NCI-H2196 treated with DMSO at 0.1 percent for 48 hours (cell line): ENCODE data around the gene PECR.

Experiments used
- DNase-seq: peaks from one replicate; lab custom pipeline; 2025; ENCODE audit not compliant: unreplicated experiment; lab: John Stamatoyannopoulos, UW

The PECR gene

GRCh38 chr2:216072473-216072872, 9.1 kb downstream of the PECR start:
- no peak for DNase-seq

- DNase-seq: no peak
These were observed 10.3 kb downstream of the PECR start for GRCh38 chr2:216071111-216071851.

GRCh38 chr2:216070195-216070594, 11.4 kb downstream of the PECR start:
- DNase-seq: no peak

GRCh38 chr2:216069028-216069427, 12.6 kb downstream of the PECR start:
- DNase-seq: no peak

DNA sequence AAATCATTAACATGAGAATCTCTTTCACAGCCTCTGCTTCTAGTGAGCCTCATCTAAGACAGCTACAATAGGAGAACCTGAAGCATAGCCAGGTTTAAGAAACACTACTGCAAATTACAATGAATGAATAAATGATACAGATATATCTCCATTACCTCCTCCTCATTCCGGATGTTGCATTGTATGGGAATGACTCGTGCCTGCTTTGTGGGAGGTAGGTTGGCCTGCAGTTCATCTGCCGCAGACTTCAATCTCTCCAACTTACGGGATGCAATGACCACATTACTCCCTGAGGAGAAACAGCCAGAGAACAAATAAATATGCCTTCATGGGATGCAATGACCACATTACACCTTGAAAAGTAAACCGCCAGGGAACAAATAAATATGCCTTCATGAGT, 15.4 kb downstream of the PECR start:
- DNase-seq: no peak

GRCh38 chr2:216064665-216065064, 16.9 kb downstream of the PECR start:
- DNase-seq: no peak

DNA sequence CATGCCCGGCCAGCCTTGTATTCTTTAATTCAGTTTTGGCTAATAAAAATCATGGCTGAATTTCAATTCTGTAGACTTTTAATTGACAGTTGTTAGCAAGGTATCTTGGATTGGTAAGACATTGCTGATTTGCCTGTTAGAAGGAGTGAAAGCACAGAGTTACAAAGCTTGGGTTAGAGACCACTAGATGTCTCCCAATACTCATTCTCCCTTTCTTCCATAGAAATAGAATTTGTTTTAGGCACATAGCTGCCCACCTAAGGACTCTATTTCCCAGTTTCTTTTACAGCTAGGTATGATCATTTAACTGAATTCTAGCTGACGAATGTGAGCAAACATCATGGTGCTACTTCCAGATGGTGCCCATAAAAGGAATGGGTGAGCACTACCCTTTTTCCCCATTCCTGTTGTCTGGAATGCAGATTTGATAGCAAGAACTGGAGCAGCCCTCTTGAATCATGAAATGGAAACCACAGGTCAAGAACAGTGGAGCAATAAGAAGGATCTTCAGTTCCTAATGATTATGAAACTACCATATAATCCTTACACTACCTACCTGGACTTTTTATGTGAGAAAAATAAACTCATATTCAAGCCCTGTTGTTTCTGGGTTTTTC, 17.5 kb downstream of the PECR start:
- DNase-seq: no peak

DNA sequence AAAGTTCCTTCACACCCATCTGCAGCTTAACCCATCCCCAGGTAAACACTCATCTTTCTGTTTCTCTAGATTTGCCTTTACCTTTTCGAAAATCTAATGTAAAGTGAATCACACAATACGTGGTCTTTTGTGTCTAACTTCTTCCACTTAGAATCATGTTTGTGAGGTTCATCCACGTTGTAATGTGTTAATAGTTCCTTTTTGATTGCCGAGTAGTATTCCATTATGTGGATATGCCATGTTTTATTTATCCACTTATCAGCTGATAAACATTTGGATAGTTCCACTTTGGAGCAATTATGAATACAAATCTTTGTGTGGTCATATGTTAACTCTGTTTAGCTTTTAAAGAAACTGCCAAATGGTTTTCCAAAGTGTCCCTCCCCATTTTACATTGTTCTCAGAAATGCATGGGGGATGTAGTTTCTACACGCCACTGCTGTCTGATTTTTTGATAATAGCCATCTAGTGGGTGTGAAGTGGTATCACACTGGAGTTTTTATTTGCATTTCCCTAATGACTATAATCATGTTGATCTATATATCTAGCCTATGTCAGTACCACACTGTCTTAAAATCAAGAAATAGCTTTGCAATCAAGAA, 22.3 kb downstream of the PECR start:
- no peak for DNase-seq

GRCh38 chr2:216057688-216058193, 23.9 kb downstream of the PECR start:
- no peak for DNase-seq

- DNase-seq: no peak
These were observed 24.9 kb downstream of the PECR start for GRCh38 chr2:216056739-216057138.

DNA sequence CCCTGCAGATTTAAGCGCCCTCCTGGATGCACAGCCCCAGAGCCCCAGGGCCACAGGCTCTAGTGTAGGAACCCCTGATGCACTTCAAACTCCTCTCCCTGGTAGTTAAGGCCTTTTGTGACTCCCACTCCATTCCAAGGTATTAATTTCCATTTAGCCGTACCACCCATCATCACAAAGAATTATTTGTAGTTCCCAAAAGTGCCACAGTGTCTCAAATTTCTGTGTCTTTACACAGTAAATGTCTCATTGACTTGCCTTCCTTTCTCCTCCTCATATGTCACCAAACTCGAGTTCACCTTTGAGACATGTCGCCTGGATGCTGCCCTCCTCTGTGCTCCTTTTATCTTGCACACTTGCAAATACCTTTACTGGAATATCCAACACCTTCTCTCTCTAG, 25.9 kb downstream of the PECR start:
- DNase-seq: no peak

GRCh38 chr2:216052420-216052819, 29.2 kb downstream of the PECR start:
- DNase-seq: no peak

- no peak for DNase-seq
These were observed 30.3 kb downstream of the PECR start for GRCh38 chr2:216051350-216051749.

DNA sequence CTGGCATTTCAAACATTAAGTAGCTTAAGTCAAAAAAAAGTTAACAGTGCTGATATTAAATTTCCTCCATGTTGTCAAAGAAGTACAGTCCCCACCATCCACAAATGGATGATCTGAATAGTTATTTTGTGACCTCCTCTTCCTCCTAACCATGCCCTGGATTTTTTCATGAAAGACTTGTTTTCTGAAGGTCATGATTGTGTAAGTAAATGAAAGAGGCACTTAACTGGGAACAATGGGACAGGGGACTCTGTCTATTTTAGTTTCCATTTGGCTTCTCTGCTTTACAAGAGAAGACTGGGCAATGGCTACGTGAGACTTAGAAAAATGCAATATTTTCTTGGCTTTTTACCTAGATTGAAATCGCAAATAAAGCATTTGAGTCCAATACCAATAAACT, 32.2 kb downstream of the PECR start:
- no peak for DNase-seq

DNA sequence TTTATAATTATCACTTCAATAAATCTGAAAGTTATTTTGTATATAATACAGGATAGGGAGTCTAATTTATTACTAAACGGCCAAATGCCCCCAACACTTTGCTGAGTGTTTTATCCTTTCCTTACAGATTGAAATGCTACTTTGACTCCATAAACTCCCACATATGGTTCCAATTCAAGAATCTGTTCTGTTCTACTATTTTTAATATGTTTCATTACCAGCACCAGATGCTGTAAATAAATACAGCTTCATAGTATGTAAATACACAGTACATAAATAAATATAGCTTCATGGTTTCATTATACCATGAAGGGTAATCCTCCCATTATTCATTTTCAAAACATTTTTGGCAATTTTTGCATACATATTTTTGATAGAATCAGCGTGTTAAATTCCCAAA, 34.2 kb downstream of the PECR start:
- DNase-seq: no peak

- no peak for DNase-seq
These were observed 36.6 kb downstream of the PECR start for GRCh38 chr2:216044883-216045486.

DNA sequence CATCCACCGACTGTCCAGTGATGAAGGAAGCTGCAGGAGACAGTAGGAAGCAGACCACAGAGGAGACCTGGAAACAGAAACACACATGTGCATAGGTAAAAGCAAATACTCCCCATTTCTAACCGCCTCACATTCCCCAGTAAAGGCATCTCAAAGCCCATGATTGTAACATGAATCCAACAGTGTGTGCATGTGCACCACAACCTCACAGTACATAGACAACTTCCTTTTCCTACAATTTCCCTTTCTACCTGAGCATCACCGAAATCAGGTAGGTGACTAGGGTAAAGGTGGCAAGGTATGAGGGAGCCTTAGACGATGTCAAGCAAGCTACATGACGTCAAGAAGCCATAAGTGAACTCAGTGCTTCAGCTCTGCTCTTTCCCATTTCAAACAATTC, 37.7 kb downstream of the PECR start:
- DNase-seq: no peak

DNA sequence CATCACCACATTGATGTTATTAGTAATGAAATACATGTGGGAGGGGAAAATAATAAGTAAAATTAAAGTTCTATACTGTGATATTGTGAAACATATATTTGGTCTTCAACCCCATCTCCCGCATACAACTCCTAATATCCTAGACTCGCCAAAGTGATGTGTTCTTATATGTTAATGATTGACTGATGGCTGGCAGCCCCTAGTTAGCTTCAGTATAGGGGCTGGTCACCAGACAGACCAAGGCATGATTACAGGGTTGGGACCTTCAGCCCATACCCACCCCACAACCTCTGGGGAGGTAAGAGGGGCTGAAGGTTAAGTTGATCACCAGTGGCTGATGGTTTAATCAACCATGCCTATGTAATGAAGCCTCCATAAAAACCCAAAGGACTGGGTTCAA, 40.2 kb downstream of the PECR start:
- no peak for DNase-seq

DNA sequence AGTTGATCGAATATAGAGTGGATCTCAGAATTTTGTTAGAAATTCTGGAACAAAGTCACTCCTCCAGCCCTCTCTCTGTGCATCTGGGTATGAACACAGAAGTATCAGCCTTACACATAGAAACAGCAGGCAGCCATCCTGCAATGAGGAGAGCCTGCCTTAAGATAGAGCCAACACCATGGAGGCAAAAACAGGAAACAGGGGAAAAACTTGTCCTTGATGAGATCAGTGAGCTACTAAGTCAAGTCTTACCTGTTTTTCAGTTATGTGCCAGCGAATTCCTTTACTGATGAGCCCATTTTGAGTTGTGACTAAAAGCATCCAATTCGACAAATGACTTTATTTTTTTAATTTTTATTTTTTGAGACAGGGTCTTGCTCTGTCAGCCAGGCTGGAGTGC, 41.7 kb downstream of the PECR start:
- DNase-seq: no peak

- peak; percentile 9 for DNase-seq
These were observed 47.5 kb downstream of the PECR start for GRCh38 chr2:216034065-216034464.

- no peak for DNase-seq
These were observed 48.2 kb downstream of the PECR start for GRCh38 chr2:216033403-216033802.
